HG03097 (cell line): ENCODE measurements around the gene TIAM2.
"Not testable (repeated sequence)": the region's sequence is repeated elsewhere in the genome, so short reads cannot be mapped to it uniquely, and the experiment has no call there.

ENCODE experiments used
- ATAC-seq: cut with Tn5 transposase; IDR thresholded peaks from one replicate; pipeline ENCODE4 v1.9.1; 2021; ENCODE audit not compliant: unreplicated experiment, low FRiP score

Gene TIAM2

GRCh38 chr6:155154158-155154830 lies 159.2 kb downstream of the TIAM2 start:
- no peak for ATAC-seq

- no peak for ATAC-seq
These were observed 160.8 kb downstream of the TIAM2 start for GRCh38 chr6:155155787-155156447.

GRCh38 chr6:155157101-155157500 lies 162.0 kb downstream of the TIAM2 start:
- ATAC-seq: no peak

- no peak for ATAC-seq
These were observed 163.1 kb downstream of the TIAM2 start for GRCh38 chr6:155158030-155158843.

GRCh38 chr6:155162682-155163081 lies 167.6 kb downstream of the TIAM2 start:
- ATAC-seq: no peak

GRCh38 chr6:155163601-155164000 lies 168.5 kb downstream of the TIAM2 start:
- no peak for ATAC-seq

GRCh38 chr6:155165029-155165710 lies 170.1 kb downstream of the TIAM2 start:
- no peak for ATAC-seq

- no peak for ATAC-seq
These were observed 175.4 kb downstream of the TIAM2 start for GRCh38 chr6:155170519-155170918.

GRCh38 chr6:155171109-155171746 lies 176.1 kb downstream of the TIAM2 start:
- ATAC-seq: peak; percentile 67

GRCh38 chr6:155171747-155172449 lies 176.8 kb downstream of the TIAM2 start:
- ATAC-seq: peak; percentile 6

- no peak for ATAC-seq
These were observed 178.4 kb downstream of the TIAM2 start for GRCh38 chr6:155173488-155173887.

GRCh38 chr6:155174576-155175211 lies 179.6 kb downstream of the TIAM2 start:
- ATAC-seq: peak; percentile 58

- no peak for ATAC-seq
These were observed 182.3 kb downstream of the TIAM2 start for GRCh38 chr6:155177363-155177961.

- ATAC-seq: no peak
These were observed 186.4 kb downstream of the TIAM2 start for GRCh38 chr6:155181498-155181897.

- ATAC-seq: no peak
These were observed 187.0 kb downstream of the TIAM2 start for GRCh38 chr6:155182103-155182502.

- no peak for ATAC-seq
These were observed 188.0 kb downstream of the TIAM2 start for GRCh38 chr6:155183095-155183494.

- not testable (repeated sequence) for ATAC-seq
These were observed 189.9 kb downstream of the TIAM2 start for GRCh38 chr6:155185041-155185440.

- no peak for ATAC-seq
These were observed 190.4 kb downstream of the TIAM2 start for GRCh38 chr6:155185544-155185943.
